BJ (cell line): ENCODE results near the gene DHRS1. TPM values are rescaled to one million over a fixed set of nuclear protein-coding genes. Genes with fewer than 3 reads are reported as not detected.
"Not testable (repeated sequence)": the region's sequence is repeated elsewhere in the genome, so short reads cannot be mapped to it uniquely, and the experiment has no call there.

Experiments
- CTCF ChIA-PET: fragments of 350-600 bp; formaldehyde crosslinking; extraction: SDS; loops from one replicate; lab custom pipeline; 2021; ENCODE audit warnings: antibody characterized with exemption, inconsistent platforms; lab: Yijun Ruan, JAX
- POLR2A ChIA-PET: fragments of 300-600 bp; sonication (Branson Sonifier 250); formaldehyde crosslinking; extraction: SDS; loops from one replicate; lab custom pipeline; 2021; ENCODE audit warnings: antibody characterized with exemption; lab: Charles Lee
- DNase-seq: peaks from one replicate; pipeline ENCODE4 v3.0.0-alpha.2; 2011; ENCODE audit warnings: low read depth
- H3K27me3 ChIP-seq: 2 replicates; pipeline ENCODE4 v1.6.0; 2011; ENCODE audit warnings: low read length; ENCODE audit not compliant: control insufficient read depth, insufficient read depth
- H3K36me3 ChIP-seq: 2 replicates; pipeline ENCODE4 v1.5.1; 2011; ENCODE audit warnings: low read length; ENCODE audit not compliant: control insufficient read depth, insufficient read depth
- H3K4me3 ChIP-seq: 2 replicates; pipeline ENCODE4 v1.5.1; 2011; ENCODE audit warnings: low read depth, mild to moderate bottlenecking, control low read depth, low read length
- CTCF ChIP-seq: IDR thresholded peaks from 2 replicates; pipeline ENCODE4 v1.5.1; 2011; ENCODE audit warnings: low read depth, mild to moderate bottlenecking, control low read depth, inconsistent platforms, low read length, moderate library complexity; ENCODE audit not compliant: insufficient read depth
- polyA plus RNA-seq: library from polyadenylated mRNA; depleted of rRNA; stranded (reverse); fragments of >200 nt; gene quantifications from 2 replicates; pipeline ENCODE4 v1.2.3, GENCODE V29; 2011

The DHRS1 gene
- polyA plus RNA-seq, 1 experiment: 57.1 TPM

DNA sequence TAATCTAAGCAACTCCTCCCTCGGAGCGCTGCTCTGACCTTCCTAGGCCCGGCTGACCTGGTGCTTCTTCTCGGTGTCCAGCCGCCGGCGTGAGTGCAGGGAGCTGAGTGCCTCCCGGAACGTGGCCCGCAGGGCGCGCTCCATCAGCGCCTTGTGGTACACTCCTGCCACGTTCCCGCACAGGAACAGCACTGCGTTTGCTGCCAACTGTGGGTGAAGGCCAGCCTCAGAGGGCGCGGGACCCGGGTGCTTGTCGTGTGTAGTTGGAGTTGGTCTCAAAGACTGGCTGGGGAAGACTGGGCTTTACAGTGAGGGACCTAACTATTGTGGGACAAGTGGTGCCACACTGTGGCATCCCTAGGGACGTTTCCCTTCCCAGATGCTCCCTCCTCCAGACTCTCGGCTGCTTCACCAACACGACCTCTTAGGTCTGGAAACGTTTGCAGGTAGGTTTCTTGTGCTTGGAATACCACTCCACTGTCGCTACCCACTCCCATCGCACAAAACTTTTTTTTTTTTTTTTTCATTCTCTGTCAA, 32.2 kb upstream of the DHRS1 start:
- TF ChIP-seq CTCF: no peak
- Histone ChIP-seq H3K36me3 (no peaks in the 10 kb centered on the region; the same call in 1 of the 2 replicates), H3K4me3 (no peak overlapping the region), H3K27me3 (no peaks in the 10 kb centered on the region)
- CTCF ChIA-PET: interaction anchor here (0.5 to 16.8 kb wide), 22 partner anchors 9 to 213 kb away, joined by 3 to 491 read pairs (median 12); partner anchors contain the start of genes CBLN3, CIDEB, KHNYN and LTB4R
- no peak for DNase-seq
- POLR2A ChIA-PET: no interaction called here

- DNase-seq: no peak
- H3K36me3 ChIP-seq: no peaks in the 10 kb centered on the region; the same call in 1 of the 2 replicates
- ChIA-PET POLR2A (no interaction called here), CTCF (interaction anchor here (0.5 to 16.8 kb wide), 17 partner anchors 10 to 214 kb away, joined by 3 to 491 read pairs (median 28); partner anchors contain the start of genes CBLN3, CIDEB, IRF9 and KHNYN)
- H3K4me3 ChIP-seq: no peak overlapping the region
- no peak for TF ChIP-seq CTCF
- no peaks in the 10 kb centered on the region for H3K27me3 ChIP-seq
Measured at GRCh38 chr14:24330973-24331674, 31.5 kb upstream of the DHRS1 start.

DNA sequence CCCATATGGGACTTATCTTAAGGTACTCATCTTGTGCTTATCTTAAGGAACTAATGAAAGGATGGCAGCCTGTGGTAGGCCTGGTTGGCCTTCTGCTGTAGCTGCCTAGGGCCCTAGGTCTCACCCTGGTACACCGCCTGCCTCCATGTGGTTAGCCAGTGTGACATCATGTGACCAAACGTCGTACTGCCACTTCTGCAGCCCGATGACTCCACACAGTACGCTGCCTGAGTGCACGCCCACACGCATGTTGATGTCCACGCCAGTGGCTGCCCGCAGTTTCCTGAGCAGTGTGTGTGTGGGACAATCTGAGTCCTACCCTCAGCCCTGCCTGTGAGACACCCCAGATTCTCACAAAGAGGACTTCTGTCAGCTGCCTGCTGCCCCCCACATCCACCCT, 30.2 kb upstream of the DHRS1 start:
- CTCF ChIA-PET: interaction anchor here (0.8 to 16.8 kb wide), 8 partner anchors 11 to 351 kb away, joined by 3 to 491 read pairs (median 12); partner anchors contain the start of genes CBLN3, CIDEB, KHNYN and LTB4R
- no peak for DNase-seq
- Histone ChIP-seq H3K4me3 (no peak overlapping the region), H3K36me3 (no peaks in the 10 kb centered on the region; the same call in 1 of the 2 replicates), H3K27me3 (no peaks in the 10 kb centered on the region)
- POLR2A ChIA-PET: no interaction called here
- no peak for TF ChIP-seq CTCF

- ChIA-PET CTCF (interaction anchor here (0.8 to 16.8 kb wide), 9 partner anchors 11 to 351 kb away, joined by 3 to 491 read pairs (median 12); partner anchors contain the start of genes CBLN3, CIDEB, KHNYN and LTB4R), POLR2A (no interaction called here)
- Histone ChIP-seq H3K27me3 (peaks cover 1% of the 10 kb centered on the region; the same call in 1 of the 2 replicates), H3K4me3 (no peak overlapping the region), H3K36me3 (no peaks in the 10 kb centered on the region; the same call in 1 of the 2 replicates)
- no peak for TF ChIP-seq CTCF
- no peak for DNase-seq
Measured at GRCh38 chr14:24329073-24329663, 29.6 kb upstream of the DHRS1 start.

DNA sequence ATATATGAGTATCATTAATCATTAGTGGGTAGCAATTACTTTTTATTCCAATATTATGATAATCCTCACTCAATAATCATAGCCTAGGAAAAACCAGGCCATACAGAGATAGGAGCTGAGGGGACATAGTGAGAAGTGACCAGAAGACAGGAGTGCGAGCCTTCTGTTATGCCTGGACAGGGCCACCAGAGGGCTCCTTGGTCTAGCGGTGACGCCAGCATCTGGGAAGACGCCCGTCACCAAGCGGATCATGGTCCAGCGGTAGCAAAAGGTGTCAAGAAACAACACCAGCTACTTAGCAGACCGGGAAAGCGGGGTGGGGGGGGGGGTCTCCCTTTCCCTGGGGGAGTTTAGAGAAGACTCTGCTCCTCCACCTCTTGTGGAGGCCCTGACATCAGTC, 28.3 kb upstream of the DHRS1 start:
- H3K4me3 ChIP-seq, H3K36me3 ChIP-seq, DNase-seq, H3K27me3 ChIP-seq: not testable (repeated sequence)
- ChIA-PET CTCF (interaction anchor here (0.8 to 16.8 kb wide), 14 partner anchors 9 to 114 kb away, joined by 3 to 491 read pairs (median 8); partner anchors contain the start of genes CBLN3, CIDEB, KHNYN and LTB4R), POLR2A (interaction anchor here (0.6 kb wide), 1 partner anchor 35 kb away, joined by 4 read pairs; no protein-coding TSS in a partner anchor)
- peak; percentile 44 for TF ChIP-seq CTCF
